Measurements from ENCODE around the gene RAB3D. TPM values are rescaled to one million over a fixed set of nuclear protein-coding genes. Genes with fewer than 3 reads are reported as not detected.

Gene RAB3D
- total RNA-seq, 1 donor from 2014 or later = 33.6 TPM

DNA sequence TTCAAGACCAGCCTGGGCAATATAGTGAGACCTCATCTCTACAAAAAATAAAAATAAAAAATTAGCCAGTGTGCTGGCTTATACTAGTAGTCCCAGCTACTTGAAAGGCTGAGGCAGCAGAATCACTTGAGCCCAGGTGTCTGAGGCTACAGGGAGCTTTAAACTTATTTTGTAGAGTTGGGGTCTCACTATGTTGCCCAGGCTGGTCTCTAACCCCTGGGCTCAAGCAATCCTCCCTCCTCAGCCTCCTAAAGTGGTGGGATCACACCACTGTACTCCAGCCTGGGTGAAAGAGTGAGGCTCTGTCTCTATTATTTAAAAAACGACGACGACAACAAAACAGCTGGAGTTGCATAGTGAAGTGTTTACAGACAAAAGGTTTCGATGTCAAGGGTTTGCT, 8.0 kb downstream of the RAB3D start:
- H3K27me3 ChIP-seq = no peaks in the 10 kb centered on the region
- no peaks in the 10 kb centered on the region for H3K4me1 ChIP-seq
- no peak for DNase-seq (ENCODE audit: low spot score in 2 of 2)
- H3K9me3 ChIP-seq = no peaks in the 10 kb centered on the region
- H3K36me3 ChIP-seq = peaks cover 66 to 96% of the 10 kb centered on the region in 2 donors
- H3K4me3 ChIP-seq = no peak overlapping the region
- intact Hi-C loops (cut with DNase I) = no loop called here
- TF ChIP-seq CTCF (IDR thresholded peaks at IDR 0.05) = no peak
- H3K27ac ChIP-seq = no peak overlapping the region

- Histone ChIP-seq H3K4me1 (no peaks in the 10 kb centered on the region), H3K4me3 (no peak overlapping the region), H3K27me3 (no peaks in the 10 kb centered on the region), H3K36me3 (peaks cover 56 to 94% of the 10 kb centered on the region in 2 donors), H3K27ac (no peak overlapping the region), H3K9me3 (no peaks in the 10 kb centered on the region)
- intact Hi-C loops (cut with DNase I) = no loop called here
- TF ChIP-seq CTCF (IDR thresholded peaks at IDR 0.05) = no peak
- DNase-seq (ENCODE audit: low spot score in 2 of 2) = no peak
These were observed 9.3 kb downstream of the RAB3D start for GRCh38 chr19:11330127-11330526.

GRCh38 chr19:11325544-11325943, 13.9 kb downstream of the RAB3D start:
- TF ChIP-seq CTCF (IDR thresholded peaks at IDR 0.05) = no peak

GRCh38 chr19:11324748-11325389, 14.6 kb downstream of the RAB3D start:
- H3K27me3 ChIP-seq = no peaks in the 10 kb centered on the region
- peaks cover 31 to 51% of the 10 kb centered on the region in 2 donors for H3K36me3 ChIP-seq
- H3K4me1 ChIP-seq = peaks cover 8 to 13% of the 10 kb centered on the region in 2 donors
- H3K4me3 ChIP-seq = no peak overlapping the region
- DNase-seq (ENCODE audit: low spot score in 2 of 2) = no peak
- no peaks in the 10 kb centered on the region for H3K9me3 ChIP-seq
- H3K27ac ChIP-seq = peak overlapping the region; percentile 76 to 77
- no peak for TF ChIP-seq CTCF (IDR thresholded peaks at IDR 0.05)
- intact Hi-C loops (cut with DNase I) = no loop called here

More at GRCh38 chr19:11325544-11325943, 13.9 kb downstream of the RAB3D start:
- Histone ChIP-seq H3K27ac (no peak overlapping the region), H3K27me3 (no peaks in the 10 kb centered on the region), H3K9me3 (no peaks in the 10 kb centered on the region), H3K4me3 (no peak overlapping the region), H3K36me3 (peaks cover 31 to 57% of the 10 kb centered on the region in 2 donors), H3K4me1 (peaks cover 8 to 13% of the 10 kb centered on the region in 2 donors)
- intact Hi-C loops (cut with DNase I) = no loop called here
- no peak for DNase-seq (ENCODE audit: low spot score in 2 of 2)

DNA sequence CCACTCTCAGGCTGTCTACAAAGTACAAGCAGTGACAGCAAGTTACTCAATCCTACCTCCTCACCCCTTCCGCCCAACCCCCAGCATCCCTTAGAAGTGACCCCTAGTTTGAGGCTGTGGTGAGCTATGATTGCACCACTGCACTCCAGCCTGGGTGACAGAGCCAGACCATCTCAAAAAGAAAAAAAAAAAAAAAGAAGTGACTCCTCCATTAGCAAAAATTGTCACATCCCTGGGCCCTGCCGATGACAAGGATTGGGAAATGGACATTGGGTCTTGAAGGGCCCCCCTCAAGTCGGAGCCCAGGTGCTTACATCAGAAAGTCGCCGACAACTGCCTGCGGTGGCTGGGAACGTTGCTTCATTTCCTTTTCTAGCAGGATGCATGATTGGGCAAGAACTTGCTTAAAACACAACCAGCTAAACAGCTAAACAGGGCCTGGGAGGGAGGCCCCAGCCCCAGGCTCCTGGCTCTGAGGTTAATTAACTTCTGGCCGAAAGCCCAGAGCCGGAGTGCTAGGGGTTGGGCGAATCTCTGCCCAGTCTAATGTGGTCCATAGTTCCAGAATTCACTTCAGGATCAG, 15.3 kb downstream of the RAB3D start:
- no peaks in the 10 kb centered on the region for H3K27me3 ChIP-seq
- no peaks in the 10 kb centered on the region for H3K9me3 ChIP-seq
- H3K27ac ChIP-seq = peak overlapping the region; percentile 76 to 77
- H3K4me1 ChIP-seq = peaks cover 8 to 13% of the 10 kb centered on the region in 2 donors
- intact Hi-C loops (cut with DNase I) = no loop called here
- H3K36me3 ChIP-seq = peaks cover 29 to 44% of the 10 kb centered on the region in 2 donors
- TF ChIP-seq CTCF (IDR thresholded peaks at IDR 0.05) = no peak
- peak overlapping the region in 1 of 2 donors; percentile 12 for H3K4me3 ChIP-seq
- peak; percentile 67 to 88 for DNase-seq (ENCODE audit: low spot score in 2 of 2)

Data from ascending aorta (tissue), 2 donors.